Renal cortex interstitium (tissue), 11 donors: ENCODE data around the gene NTM. TPM values are rescaled to one million over a fixed set of nuclear protein-coding genes. Genes with fewer than 3 reads are reported as not detected.

Source experiments
- DNase-seq, 11 donors: peaks; one replicate each; pipeline ENCODE4 v3.0.0-alpha.2; 2013; ENCODE audit warnings: low read depth in 9 of 11, low spot score in 4 of 11; ENCODE audit errors: extremely low read depth in 1 of 11
- polyA plus RNA-seq, 3 donors: library from polyadenylated mRNA; unstranded; fragments of 120-200 nt; gene quantifications; one replicate each; pipeline ENCODE4 v1.2.1, GENCODE V29; 2013; ENCODE audit not compliant: insufficient read length in 3 of 3

Gene NTM
- polyA plus RNA-seq, 3 donors, result 40.5 to 45.1 (median 43.9) TPM

DNA sequence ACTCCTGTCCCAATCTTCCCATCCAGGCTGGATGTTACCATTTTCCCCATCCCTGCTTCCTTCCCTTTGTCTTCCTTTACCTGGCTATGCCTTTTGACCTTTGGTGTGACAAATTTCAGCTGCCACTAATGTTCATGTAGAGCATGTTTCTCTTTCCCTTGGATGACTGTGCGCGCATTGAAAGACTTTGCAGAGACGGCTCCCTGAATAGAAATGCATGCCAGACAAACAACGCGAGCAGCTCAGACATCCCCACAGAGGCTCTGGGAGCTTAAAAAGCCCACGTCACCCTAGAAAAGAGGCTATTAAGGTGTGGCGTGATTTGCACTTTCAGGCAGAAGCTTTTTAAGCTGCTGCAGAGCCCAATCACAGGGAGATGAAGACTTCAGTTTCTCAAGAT is 202.0 kb downstream of the NTM start:
- no peak for DNase-seq

DNA sequence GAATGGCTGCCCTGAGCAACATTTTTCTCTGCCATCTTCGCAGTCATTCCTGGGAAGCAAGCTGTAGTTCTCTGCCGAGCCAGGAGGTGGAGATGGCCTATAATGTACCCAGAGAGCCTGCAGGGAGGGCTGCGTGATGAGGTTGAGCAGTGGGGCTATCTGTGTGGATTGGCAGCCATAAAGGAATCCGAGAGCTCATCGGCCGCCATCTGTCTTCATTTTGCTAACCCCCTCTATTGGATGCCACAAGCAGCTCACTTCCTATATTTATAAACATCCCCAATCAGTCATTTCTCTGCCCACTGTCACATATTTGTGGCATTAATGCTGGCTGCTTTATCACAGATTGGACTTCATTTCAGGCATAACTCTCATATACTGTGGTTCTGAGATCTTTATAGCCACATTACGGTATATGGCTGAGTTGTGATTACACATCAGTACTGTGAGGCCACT is 209.5 kb downstream of the NTM start:
- DNase-seq, result peak in 2 of 11 donors; percentile 7 to 11

DNA sequence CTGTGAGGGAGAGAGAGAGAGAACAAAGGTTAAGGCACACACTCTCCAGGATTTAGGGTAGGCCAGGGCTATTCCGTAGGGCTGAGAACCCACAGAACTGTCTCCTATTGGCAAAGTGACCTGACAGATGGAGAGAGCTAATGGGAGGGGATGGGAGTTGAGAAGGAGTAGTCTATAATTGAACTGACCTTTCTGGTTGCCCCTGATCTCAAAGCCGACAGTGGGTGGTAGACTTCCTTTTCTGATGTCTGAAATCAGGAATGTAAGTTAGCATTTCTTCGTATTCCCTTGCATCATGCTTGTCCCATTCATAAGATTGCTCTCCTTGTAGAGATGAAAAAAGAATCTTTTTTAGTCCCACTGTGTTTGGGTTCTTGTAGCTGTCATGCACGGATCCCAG is 210.1 kb downstream of the NTM start:
- DNase-seq, result no peak

DNA sequence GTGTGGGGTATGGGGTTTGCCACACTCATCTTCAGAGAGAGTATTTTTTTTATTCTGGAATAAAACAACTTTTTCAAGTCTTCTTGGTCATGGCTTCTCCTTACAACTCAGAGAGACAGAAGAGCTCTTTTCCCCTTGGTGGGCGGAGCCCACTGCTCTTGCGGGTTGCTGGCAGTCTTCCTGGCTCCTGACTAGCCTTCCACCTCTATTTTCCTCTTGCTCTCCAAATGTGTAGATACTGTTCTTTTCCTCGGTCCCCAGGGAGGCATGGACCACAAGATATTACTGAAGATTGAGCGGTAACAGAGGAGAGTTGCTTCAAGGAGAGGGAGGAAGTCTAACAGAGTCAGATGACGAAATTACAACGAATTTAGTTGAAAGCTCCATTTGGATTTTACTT is 210.6 kb downstream of the NTM start:
- DNase-seq, result no peak

DNA sequence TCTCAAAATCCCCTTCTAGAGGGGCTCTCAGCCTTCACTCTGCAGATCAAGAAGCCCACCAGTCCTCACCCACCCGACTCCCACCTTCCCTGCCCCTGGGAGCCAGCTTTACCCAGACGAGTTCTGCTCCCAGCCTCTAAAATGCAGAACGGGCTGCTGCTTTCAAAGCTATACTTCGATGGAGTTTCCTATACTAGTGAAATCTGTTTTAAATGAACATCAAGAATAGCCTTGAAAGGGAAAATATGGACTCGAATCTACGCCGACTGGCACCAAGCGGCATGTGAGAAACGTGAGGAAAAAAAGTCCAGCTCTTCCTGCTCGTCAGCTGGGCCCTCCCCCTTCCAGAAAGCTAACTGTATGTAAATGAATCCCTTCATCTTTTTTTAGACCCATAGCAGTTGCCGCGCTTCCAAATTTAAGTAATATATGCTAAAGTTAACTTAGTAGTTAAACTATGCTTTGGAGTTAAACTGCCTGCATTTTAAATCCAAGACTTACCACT is 211.7 kb downstream of the NTM start:
- no peak for DNase-seq

DNA sequence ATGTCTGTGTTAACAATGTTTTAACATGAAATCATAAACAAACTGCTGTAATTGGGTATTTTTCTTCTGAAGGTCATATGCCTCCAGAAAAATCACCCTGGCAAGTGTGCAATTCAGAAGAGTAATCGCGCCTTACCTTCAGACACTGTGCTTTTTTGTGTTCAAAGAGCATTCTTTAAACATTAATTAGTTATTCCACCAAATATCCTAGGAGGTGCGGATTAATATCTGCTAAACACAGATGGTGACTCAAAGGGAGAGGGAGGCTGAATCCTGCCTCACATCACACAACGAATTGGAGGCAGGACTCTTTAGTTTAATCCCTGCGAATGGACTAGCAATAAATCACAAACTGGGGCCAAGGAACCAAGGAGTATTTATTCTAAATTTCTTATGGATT is 213.0 kb downstream of the NTM start:
- DNase-seq, result no peak

DNA sequence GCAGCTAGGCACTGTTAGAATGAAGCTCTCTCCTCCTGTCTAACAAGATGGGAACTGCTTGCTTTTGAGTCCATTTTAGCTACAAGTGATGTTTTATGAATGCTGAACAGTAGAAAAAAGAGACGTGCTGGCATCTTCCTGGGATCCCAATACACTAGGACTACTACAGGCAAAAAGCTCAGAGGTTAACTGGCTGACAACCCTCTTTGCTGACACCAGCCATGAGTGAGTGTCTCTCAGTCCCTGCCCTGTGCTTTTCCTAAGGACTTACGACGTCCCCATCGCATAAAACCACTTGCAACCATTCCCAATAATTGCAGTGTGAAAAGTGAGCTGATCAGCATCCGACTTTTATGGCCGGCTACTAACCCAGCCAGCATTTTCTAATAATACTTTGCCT is 213.5 kb downstream of the NTM start:
- DNase-seq, result no peak

DNA sequence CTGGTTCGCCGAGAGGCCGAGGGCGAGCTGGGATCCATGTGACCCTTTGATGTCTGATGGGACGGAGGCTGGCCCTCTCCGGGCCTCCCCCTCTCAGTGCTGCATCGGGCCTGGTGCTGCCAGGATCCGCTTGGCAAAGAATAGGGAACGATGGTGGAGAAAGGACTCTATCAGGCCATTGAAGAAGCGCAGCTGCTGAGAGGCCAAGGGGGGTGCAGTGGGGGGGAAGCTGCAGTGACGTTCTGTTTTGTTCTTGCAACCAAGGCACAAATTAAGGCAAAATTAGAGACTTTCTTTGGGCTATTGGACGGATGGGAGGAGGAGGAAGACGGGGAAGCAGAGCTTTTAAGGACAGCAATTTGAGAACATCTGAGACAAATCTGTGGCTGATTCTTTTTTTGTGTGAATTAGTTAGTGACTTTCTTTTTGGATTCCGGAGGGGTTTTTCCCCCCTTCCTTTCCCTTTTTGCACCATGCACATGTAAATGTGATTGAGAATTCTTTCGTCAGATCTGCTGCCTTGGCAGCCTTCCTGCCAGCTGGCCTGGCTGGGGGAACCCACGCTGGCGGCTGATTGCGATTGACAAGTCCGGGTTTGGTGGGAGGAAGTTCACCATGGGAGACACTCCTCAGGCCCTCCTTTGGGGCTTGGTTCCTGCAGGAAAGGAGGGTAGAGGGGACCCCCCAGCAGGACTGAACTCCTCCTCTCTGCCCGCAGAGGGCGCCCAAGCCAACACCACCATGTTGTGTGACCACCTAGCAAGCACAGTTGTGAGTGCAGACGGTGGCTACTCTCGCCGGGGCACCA is 214.6 kb downstream of the NTM start:
- no peak for DNase-seq

DNA sequence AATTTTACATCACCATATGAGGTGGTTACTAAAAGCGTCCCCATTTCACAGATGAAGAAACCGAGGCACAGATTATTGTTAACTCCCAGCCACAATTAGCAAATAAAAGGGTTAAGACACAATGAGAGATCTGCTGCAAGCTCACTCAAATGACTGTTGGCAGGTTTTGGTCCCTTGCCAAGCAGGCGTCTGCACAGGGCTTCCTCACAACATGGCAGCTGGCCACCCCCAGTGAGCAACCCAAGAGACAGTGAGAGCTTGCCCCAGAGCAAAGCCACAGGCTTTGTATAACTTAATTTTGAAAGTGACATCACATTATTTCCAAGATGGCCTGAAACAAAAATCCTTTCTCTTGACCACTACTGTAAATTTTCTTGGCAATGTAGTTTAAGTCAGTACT is 217.6 kb downstream of the NTM start:
- no peak for DNase-seq

DNA sequence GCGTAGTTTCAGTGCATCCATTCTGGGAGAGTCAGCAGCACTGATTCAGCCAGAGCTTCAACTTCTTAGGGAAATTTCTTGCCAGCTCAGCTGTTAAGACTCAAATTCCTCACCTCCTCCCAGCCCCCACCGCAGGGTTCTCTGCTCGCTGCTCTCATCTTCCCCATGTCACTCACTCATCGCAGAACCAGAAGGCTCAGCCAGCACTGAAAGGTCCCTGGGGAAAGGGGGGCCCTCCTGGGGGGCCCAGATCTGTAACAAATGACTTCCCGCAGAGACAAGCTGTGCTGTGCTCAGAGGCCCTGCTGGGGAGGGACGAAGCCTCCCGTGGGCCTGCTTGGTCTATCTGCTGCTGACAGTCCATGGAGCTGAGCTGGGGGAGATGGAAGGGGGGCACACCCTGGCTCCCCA is 220.6 kb downstream of the NTM start:
- DNase-seq, result peak in 2 of 11 donors; percentile 14 to 25

DNA sequence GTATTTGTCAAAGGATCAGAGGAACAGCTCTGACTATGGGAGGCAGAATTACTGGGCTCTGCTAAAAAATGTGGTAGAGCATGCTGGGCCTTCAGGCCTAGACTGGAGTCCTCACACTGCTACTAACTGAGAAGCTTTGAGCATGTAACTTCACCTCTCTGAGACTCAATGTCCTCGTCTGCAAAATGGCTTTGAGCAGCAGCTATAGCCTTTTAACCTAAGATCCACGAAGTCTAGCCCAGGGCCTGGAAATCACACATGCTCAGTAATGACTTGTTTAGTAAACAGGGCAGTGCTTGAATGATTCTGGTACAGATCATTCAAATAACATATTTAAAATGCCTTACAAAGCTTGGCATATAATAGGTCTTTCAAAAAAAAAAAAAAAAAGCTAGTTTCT is 221.7 kb downstream of the NTM start:
- no peak for DNase-seq

DNA sequence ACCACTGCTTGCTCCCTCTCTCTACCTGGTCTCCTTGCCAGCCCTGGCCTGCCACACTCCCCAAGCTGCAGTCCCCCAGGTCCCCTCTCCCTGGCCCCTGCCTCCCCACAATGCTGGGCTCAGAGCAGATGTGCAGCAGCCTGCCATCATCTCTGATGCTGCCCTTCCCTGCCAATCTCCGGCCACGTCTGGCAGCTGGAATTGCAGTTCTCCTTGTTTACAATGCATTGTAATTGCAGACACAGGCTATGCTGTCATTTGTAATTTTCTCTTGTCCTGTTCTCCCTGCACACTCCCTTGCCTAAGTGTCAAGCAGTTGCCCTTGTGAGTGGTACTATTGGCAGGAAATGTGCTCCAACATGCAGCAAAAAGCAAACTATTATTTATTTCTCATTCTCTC is 222.3 kb downstream of the NTM start:
- no peak for DNase-seq

DNA sequence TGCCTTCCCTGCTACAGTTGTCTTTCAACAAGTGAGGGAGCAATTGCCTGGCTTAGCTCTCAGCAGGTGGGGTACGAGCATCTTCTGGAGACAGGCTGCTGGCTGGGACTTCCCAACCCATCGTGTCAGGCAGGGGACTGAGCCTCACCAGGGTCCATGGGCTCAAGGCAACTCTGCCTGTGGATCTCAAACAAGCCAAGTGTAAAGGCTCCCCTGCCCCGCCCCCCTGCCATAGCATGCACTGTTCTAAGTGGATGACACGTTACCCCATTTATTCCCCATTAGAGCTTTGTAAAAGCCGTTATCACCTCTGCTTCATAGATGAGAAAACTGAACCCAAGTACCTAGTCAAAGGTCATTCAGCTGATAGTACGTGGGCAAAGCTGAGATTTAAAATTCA is 222.9 kb downstream of the NTM start:
- DNase-seq, result no peak

DNA sequence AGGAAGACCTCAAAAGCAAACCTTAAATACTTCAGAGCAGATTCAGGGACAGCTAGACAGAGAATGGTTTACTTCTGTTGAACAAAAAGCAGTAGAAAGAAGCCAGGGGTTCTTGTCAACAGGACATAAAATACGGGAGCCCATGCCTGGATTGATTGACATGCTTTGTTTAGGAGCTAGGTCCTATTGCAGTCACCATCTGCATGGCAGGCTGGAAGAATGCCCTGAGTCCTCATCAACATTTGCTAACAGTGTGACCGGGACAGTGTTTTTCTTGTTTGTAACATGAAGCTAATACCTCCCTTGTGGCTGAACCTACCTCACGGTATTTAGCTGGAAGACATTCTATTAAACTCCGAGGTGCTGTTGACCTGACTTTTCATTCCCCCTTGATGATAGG is 225.4 kb downstream of the NTM start:
- DNase-seq, result no peak

DNA sequence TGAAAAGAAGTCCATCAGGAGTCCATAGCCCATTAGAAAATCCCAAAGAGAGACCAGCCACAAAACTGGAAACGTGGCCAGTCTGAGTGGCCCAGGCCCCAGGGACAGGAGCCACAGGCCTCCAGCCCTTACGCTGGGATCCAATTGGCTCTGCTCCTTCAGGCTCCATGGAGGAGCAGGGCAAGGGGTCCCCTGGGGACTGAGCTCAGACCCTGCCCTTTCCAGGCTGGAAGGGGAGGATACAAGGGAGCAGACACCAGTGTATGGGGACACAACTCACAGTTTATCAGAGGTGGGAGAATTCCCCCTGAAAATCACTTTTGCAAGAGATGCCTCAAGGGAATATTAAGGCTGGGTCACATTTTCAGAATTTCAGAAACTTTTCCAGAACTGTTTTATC is 227.5 kb downstream of the NTM start:
- no peak for DNase-seq

DNA sequence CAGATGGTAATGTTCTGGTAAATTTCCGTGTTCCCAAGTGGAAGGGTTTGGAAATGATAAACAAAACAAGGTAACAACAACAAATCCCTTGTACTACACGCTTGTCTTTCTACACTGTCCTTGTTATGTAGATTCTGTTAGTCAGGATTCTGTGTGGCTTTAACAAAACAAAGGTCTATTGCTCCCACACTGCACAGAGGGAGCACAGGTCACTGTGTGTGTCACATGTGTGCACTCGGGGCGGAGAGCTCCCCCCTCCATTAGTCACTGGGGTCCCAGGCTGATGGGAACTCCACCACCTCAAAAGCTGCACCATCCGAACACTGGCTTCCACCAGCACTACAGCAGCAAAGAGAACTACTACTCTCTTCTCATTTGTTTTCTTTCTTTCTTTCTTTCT is 227.9 kb downstream of the NTM start:
- no peak for DNase-seq

DNA sequence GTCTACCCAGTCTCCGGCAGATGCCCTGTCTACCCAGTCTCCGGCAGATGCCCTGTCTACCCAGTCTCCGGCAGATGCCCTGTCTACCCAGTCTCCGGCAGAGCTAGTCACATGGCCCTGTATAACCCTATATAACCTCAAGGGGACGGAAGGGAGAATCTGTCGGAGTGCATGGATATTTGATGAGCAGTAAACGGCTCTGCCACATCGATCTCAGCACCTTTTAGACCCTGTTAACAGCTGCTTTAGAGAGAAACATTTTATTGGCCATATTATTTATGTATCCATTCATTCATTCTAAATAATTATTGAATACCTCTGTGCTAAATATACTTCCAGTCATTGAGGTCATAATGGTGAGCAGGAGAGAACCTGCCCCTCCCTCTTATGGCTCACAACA is 228.9 kb downstream of the NTM start:
- no peak for DNase-seq

DNA sequence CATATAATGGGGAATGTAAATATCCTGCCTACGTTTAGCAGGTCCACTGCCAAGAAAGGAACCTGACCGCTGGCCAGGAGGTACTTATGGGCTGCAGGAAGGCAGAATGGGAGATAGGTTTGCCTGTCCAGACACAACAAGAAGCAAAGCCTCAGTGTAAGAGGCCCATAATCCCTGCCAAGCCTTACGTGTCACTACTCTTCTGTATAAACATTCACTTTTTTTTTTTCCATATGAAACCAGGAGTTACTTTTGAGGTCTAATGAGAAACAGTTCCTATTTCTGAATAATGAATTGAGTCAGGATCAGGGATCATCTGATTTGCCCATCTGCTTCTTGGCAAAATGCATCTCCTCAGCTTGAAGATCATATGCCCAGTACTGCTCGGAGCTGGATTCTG is 230.2 kb downstream of the NTM start:
- no peak for DNase-seq

DNA sequence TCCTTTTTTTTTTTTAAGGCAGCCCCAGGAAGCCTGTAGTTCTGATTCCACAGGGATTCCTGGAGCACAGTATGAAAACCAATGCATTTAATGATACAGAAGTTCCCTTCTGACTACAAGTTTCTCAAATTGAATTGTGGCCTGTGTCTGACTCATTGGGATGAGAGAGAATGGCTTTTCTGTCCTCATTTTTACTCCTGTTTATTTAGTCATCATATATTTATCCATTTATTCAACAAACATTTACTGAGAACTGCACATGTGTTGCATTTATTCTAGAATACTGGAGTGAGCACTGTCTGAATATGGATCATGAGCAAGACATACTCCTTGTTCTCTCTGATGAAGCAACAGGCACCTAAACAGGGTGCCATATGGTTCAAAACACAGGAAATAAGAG is 231.2 kb downstream of the NTM start:
- no peak for DNase-seq

DNA sequence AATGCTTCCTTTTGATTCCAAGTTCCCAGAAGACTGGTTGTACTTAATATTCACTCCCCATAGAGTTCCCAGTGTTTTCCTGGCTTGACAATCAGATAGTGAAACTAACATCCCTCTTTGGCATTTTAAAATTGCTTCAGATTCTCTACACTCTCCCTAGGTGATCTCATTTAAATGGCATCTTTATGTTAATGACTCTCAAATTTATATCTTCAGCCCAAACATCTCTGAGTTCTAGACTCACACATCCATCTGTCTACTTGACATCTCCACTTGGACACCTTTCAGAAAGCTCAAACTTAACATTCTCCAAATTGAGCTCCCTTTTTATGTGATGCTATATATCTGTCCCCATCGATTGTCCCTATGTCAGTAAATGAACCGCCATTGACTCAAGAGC is 232.0 kb downstream of the NTM start:
- no peak for DNase-seq

DNA sequence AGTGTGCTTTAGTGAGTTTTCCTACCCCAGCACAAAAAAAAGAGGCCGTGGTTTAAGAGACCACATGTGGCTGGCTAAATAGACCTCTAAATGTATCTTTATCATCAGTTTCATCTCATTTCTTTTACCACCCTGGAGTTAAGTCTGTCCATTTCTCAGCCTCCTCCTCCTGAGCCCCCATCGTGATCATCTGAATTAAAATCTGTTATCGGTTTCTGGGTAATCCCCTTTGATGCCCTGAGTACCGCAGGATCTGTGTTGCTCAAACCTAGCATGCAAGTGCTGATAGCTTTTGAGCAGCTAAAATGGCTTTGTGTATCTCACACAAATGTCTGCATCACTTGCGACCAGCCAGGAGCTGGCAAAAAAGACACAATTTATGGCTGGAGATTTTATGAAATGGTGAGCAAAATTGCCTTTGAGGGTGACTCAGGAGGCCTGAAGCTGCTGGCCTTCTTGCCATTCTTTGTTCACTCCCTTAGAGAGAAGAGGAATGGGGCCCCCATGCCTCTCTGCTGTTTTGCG is 236.5 kb downstream of the NTM start:
- no peak for DNase-seq
